HUES6 (cell line): Measurements from ENCODE around the gene GPR158.

Experiments
- H3K27ac ChIP-seq: 2 replicates; pipeline ENCODE4 v1.7.0; 2013; ENCODE audit warnings: low read depth, mild to moderate bottlenecking, low read length, inconsistent platforms
- H3K27me3 ChIP-seq: 2 replicates; pipeline ENCODE4 v1.6.1; 2013; ENCODE audit warnings: low read length; ENCODE audit not compliant: control insufficient read depth, insufficient read depth
- H3K36me3 ChIP-seq: 2 replicates; pipeline ENCODE4 v1.6.1; 2013; ENCODE audit warnings: low read length; ENCODE audit not compliant: control insufficient read depth, insufficient read depth
- H3K4me1 ChIP-seq: 2 replicates; pipeline ENCODE4 v1.6.1; 2013; ENCODE audit warnings: low read length; ENCODE audit not compliant: control insufficient read depth, insufficient read depth
- H3K4me3 ChIP-seq: 2 replicates; pipeline ENCODE4 v1.5.1; 2013; ENCODE audit warnings: low read depth, low read length
- H3K9ac ChIP-seq: one replicate; pipeline ENCODE4 v1.6.1; 2013; ENCODE audit warnings: mild to moderate bottlenecking, low read length
- H3K9me3 ChIP-seq: 2 replicates; pipeline ENCODE4 v1.6.1; 2013; ENCODE audit warnings: low read depth, low read length; ENCODE audit not compliant: control insufficient read depth, insufficient read depth

GPR158 gene

DNA sequence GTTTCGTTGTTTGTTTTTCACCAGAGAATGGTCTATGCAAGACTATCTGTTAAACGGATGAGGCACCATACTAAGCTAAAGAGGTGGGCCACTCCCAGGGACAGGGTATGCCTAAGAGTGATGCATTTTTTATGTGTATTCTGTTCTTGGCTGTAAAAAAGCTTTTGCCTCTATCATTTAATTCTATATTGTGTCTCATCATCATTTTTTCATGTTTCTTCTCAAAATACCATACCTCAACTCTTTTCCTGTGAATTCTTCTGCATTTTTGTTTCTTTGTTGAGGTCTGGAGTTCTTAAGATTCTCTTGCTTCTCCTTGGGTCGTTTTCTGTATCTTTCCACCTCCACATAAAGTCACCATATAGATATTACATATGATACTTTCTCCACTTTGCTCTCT lies 357.4 kb downstream of the GPR158 start:
- H3K9me3 ChIP-seq, result no peaks in the 10 kb centered on the region
- H3K9ac ChIP-seq, result no peak overlapping the region
- H3K4me1 ChIP-seq, result no peaks in the 10 kb centered on the region
- H3K36me3 ChIP-seq, result no peaks in the 10 kb centered on the region
- H3K4me3 ChIP-seq, result no peak overlapping the region
- no peak overlapping the region for H3K27ac ChIP-seq
- no peaks in the 10 kb centered on the region for H3K27me3 ChIP-seq

DNA sequence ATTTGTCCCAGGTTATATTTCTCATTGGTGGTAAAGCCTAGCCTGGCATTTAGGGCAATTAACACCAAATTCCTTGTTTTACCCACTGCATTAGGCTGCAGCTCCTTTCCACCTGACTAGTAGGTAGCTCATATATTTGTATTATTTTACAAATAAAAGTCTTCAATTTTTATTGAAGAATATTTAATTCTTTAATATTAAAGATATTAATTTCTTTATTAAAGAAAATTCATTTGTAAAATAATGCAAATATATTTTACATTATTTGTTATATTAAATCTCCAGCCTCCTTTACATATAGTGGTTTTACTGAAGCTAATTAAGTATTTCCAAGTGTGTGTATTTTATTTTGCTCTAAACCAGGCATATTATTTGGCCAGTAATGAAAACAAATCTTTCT lies 361.2 kb downstream of the GPR158 start:
- Histone ChIP-seq H3K4me3 (no peak overlapping the region), H3K9me3 (no peaks in the 10 kb centered on the region), H3K27ac (no peak overlapping the region), H3K4me1 (no peaks in the 10 kb centered on the region), H3K9ac (no peak overlapping the region), H3K27me3 (no peaks in the 10 kb centered on the region), H3K36me3 (no peaks in the 10 kb centered on the region)

DNA sequence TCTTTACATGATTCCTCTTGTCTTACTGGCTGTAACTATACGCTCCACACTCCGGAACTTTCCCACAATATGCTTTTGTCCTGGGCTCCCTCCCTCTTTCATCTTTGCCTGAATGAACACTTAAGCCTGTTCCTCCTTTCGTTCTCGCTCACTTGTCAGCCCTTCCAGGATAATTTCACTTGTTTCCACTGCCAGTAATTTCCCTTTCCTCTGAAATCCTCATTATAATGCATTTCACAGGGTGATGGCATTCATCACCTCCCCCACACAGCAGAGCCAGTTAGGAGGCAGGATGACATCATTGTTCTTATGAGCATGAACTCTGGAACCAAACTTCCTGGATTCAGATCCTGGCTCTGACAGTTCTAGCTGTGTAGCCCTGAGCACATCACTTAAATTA lies 372.6 kb downstream of the GPR158 start:
- Histone ChIP-seq H3K27ac (no peak overlapping the region), H3K27me3 (no peaks in the 10 kb centered on the region), H3K4me3 (no peak overlapping the region), H3K4me1 (peaks cover 8% of the 10 kb centered on the region), H3K36me3 (no peaks in the 10 kb centered on the region), H3K9me3 (no peaks in the 10 kb centered on the region), H3K9ac (no peak overlapping the region)

DNA sequence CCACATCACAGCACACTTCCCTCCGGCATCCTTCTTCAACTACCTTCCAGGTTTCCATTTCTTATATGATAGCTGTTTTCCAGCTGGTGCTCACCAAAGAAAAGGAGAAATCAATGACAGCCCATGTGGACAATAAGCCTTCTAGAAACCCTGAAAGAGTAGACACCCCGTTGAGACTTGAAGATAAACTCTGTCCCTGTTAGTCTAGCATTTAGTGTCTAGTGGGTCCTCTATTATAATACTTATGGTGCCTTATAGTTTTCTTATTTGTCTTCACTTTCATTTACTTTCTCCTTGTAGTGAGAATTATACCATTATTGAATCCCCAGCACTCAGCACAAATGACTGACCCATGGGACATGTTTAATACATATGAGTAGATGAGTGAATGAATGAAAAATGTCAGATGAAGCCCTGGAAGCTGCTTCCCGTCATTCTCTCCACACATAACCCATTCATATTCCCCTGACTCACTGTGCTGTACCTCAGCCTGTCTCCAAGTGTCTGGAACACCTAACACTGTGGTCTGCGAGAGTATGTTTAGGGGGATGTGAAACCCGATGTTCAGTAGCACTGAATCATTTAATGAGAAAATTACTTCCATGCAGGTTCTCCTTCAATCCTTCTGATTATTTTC lies 377.6 kb downstream of the GPR158 start:
- Histone ChIP-seq H3K9me3 (no peaks in the 10 kb centered on the region), H3K27me3 (no peaks in the 10 kb centered on the region), H3K4me1 (peaks cover 4% of the 10 kb centered on the region), H3K36me3 (no peaks in the 10 kb centered on the region), H3K9ac (no peak overlapping the region), H3K27ac (no peak overlapping the region), H3K4me3 (no peak overlapping the region)

DNA sequence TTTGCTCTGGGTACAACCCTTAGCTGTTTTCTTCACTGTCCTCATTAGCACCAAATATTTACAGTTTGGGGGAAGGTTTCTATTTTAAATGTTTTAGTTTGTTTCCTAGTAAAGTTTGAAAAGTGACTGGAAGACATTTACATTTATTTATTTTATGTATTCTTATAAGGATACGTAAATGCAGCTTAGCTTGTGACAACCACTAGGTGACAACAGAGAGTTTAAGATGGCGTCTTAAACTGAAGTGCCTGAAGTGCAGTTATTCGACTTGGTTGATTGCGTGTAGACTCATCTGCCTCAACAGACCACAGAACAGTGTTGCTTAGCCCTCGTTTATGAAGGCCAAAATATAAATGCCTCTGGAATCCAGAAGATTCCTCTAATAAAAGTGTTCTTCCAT lies 381.1 kb downstream of the GPR158 start:
- H3K4me1 ChIP-seq, result no peaks in the 10 kb centered on the region
- H3K27me3 ChIP-seq, result no peaks in the 10 kb centered on the region
- no peaks in the 10 kb centered on the region for H3K9me3 ChIP-seq
- no peak overlapping the region for H3K27ac ChIP-seq
- no peak overlapping the region for H3K4me3 ChIP-seq
- H3K9ac ChIP-seq, result no peak overlapping the region
- no peaks in the 10 kb centered on the region for H3K36me3 ChIP-seq

DNA sequence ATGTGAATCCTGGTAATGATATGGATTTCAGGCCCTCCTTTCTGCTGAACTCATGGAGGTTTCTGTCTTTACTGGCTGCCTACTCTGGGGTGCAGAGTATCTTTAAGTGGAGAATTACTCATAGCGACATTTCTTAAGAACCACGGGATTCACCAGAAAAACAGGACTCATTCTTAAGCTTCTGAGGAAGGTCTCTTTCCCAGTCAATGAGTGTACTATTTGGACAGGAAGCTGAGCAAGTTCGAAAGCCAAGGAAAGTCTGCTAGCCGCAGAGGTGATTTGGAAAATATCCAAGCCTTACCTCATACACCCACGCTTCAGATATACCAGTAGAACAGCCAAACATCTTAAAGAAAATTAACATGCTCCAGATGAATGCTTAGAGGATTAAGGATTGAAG lies 381.7 kb downstream of the GPR158 start:
- no peaks in the 10 kb centered on the region for H3K36me3 ChIP-seq
- H3K9ac ChIP-seq, result no peak overlapping the region
- H3K9me3 ChIP-seq, result no peaks in the 10 kb centered on the region
- no peak overlapping the region for H3K27ac ChIP-seq
- H3K4me1 ChIP-seq, result no peaks in the 10 kb centered on the region
- H3K27me3 ChIP-seq, result no peaks in the 10 kb centered on the region
- H3K4me3 ChIP-seq, result no peak overlapping the region

DNA sequence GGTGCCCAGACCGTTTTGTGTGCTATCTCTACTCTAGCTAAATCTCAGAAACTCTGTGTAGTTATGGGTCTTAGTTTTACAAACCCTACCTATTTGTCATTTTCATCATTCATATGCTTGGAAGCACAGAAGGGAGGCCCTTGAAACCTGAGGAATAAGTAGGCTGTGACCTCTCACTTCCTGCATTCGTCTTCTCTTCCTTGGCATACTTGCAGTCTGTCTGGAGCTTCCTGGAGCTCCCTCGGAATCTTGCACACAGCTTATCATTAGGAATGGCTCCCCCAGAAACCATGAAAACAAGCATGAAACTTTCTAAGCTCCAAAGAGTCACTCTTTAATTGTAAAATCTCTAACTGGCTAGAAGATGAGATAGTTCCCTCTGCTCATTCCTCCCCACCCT lies 382.3 kb downstream of the GPR158 start:
- no peak overlapping the region for H3K9ac ChIP-seq
- no peaks in the 10 kb centered on the region for H3K9me3 ChIP-seq
- no peaks in the 10 kb centered on the region for H3K4me1 ChIP-seq
- H3K27ac ChIP-seq, result no peak overlapping the region
- no peaks in the 10 kb centered on the region for H3K36me3 ChIP-seq
- no peaks in the 10 kb centered on the region for H3K27me3 ChIP-seq
- no peak overlapping the region for H3K4me3 ChIP-seq

DNA sequence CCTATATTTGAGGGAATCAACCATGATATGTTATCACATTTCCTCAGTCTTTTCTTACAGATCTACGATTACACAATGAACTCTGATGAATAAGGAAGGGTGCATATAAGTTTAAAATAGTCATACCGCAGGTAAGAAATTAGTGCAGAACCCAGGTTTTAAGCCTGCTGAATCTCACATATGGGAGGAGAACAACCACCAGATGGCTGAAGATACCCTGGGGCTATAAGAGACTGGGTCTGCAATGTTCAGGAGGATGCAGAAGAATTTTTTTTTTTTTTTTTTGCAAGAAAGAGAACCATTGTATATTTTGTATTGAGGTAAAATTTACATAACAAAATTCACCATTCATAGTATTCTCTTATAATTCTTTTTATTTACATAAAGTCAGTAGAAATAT lies 387.0 kb downstream of the GPR158 start:
- Histone ChIP-seq H3K27me3 (no peaks in the 10 kb centered on the region), H3K9ac (no peak overlapping the region), H3K4me3 (no peak overlapping the region), H3K27ac (no peak overlapping the region), H3K36me3 (no peaks in the 10 kb centered on the region), H3K4me1 (no peaks in the 10 kb centered on the region), H3K9me3 (no peaks in the 10 kb centered on the region)

DNA sequence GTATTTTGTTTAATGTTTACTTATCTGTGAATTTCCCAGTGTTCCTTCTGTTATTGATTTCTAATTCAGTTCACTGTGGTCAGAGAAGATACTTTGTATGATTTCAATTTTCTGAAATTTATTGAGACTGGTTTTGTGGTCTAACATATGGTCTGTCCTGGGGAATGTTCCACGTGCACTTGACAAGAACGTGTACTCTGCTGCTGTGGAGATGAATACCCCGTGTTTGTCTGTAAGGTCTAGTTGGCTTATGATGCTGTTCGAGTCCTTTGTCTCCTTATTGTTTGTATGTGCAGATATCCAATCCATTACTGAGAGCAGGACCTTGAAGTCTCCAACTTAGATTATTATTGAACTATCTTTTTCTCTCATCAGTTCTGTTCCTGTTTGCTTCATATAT lies 387.7 kb downstream of the GPR158 start:
- H3K27me3 ChIP-seq, result no peaks in the 10 kb centered on the region
- H3K9ac ChIP-seq, result no peak overlapping the region
- no peak overlapping the region for H3K27ac ChIP-seq
- H3K9me3 ChIP-seq, result no peaks in the 10 kb centered on the region
- no peak overlapping the region for H3K4me3 ChIP-seq
- H3K4me1 ChIP-seq, result no peaks in the 10 kb centered on the region
- no peaks in the 10 kb centered on the region for H3K36me3 ChIP-seq

DNA sequence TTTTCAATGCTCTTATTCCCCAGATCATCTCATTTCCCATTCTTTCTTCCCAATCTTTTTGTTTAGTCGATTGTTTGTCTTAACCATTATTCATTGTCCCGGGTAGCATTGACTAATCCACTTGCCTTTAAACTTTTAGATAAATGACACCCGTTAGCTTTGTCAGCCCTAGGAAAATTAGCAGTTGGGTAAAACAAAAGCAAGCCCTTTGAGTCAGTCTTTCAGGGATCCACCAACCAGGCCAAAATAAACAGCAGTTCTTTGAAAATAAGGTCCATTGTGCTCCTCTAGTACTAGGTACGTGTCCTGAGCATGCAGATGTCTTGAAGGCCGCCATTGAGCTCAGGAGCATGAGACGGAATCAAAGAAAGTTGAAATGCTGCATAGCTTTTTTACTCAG lies 389.6 kb downstream of the GPR158 start:
- Histone ChIP-seq H3K27ac (no peak overlapping the region), H3K9ac (no peak overlapping the region), H3K4me1 (no peaks in the 10 kb centered on the region), H3K36me3 (no peaks in the 10 kb centered on the region), H3K9me3 (no peaks in the 10 kb centered on the region), H3K27me3 (no peaks in the 10 kb centered on the region), H3K4me3 (no peak overlapping the region)

DNA sequence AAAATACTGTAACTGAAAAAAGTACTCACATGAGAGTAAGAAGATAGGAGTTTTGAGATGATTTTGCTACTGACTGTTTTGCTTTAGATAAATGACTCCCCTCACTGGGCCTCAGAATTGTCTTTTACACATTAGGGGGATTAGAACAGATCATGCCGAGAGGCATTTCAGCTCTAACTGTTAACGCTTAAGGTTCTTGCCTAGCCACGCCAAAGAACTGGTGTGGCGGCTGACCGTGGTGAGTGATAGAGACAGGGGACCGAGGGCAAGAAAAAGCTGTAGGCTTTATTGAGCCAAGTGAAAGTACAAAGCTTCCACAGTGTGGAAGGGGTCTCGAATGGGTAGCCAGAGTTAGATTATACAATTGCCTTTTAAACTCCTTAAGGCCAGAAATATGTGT lies 390.8 kb downstream of the GPR158 start:
- Histone ChIP-seq H3K36me3 (no peaks in the 10 kb centered on the region), H3K27ac (no peak overlapping the region), H3K9me3 (no peaks in the 10 kb centered on the region), H3K4me1 (no peaks in the 10 kb centered on the region), H3K9ac (no peak overlapping the region), H3K4me3 (no peak overlapping the region), H3K27me3 (no peaks in the 10 kb centered on the region)

DNA sequence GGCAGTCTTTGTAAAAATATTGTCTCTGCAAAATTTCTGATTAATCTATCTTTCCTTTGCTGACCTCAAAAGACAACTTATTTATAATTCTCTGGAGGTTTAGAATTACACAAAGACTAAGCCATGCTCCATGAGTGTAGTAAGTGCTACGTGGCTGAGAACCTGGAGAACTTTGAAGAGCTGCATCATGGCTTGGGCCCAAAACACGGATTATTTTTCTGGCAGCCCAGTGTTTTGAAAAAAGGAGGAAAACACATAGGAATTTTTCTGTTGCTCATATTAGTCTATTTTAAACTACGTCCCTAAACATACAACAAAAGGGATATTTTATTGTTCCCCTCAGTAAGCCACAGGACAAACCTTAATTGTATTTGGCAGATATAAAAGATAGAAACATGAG lies 398.5 kb downstream of the GPR158 start:
- Histone ChIP-seq H3K9me3 (no peaks in the 10 kb centered on the region), H3K36me3 (no peaks in the 10 kb centered on the region), H3K9ac (no peak overlapping the region), H3K4me1 (no peaks in the 10 kb centered on the region), H3K27ac (no peak overlapping the region), H3K4me3 (no peak overlapping the region), H3K27me3 (no peaks in the 10 kb centered on the region)
